ENCODE measurements around the gene SCFD2. TPM values are rescaled to one million over a fixed set of nuclear protein-coding genes. Genes with fewer than 3 reads are reported as not detected.
A peak's percentile ranks its signal among the peaks of the same experiment; 100 is the strongest.
"Not testable (repeated sequence)": the region's sequence is repeated elsewhere in the genome, so short reads cannot be mapped to it uniquely, and the experiment has no call there.

SCFD2 gene
- total RNA-seq, 1 experiment from 2014 or later, result 18.3 TPM

DNA sequence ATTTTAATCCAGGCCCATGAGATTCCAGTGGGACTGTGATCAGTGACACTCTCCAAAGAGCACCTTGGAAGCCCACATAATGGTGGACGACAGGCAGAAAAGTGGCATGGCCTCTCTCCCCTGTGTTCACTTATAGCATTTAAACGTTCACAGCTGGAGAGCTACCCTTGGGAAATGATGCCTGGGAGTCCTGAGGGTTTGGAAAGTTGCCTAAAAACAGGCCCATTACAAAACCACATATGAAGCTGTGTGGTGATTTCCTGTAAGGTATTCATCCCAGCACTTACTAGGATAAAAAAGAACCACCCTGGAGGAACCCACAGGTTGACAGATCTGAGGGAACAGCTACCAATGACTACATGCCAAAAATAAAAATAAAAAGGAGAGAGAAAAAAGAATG, 310.6 kb downstream of the SCFD2 start:
- peak; percentile 89 for DNase-seq (ENCODE audit: low read depth)

DNA sequence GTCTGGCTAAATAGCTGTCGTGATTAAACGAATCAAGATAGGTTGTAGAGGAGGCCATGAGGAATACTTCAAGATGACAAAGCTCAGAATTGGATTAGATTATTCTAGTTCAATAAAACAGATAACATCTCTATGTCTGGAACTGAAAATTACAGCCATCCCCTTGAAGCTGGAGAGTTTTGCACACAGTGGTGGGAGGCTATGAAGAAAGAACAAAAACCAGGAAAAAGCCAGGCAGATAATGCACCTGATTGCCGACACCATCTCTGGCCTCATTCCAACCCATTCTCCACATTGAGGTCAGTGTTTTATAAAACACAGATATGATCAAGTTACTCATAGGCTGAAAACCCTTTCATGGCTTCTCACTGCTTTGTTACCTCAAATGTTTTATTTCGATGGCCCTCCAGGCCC, 315.5 kb downstream of the SCFD2 start:
- peak; percentile 16 for DNase-seq (ENCODE audit: low read depth)

DNA sequence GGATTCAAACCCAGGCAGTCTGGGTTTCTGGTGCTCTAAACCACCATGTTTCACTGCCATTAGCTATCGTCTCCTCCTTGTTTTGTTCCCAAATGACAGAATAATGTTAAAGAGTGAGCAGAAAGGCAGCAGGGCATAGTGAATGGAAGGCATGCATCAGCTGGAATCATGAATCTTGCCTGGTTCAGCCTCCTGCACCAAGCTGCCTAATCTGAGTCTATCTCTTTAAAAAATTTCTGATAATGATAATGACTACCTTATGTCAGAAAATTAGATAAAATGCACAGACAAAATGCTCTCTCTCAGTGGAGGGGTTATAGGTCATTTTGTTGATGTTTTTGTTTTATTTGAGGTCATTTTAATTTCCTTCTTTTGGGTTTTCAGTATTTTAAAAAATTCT, 316.3 kb downstream of the SCFD2 start:
- DNase-seq (ENCODE audit: low read depth), result no peak

DNA sequence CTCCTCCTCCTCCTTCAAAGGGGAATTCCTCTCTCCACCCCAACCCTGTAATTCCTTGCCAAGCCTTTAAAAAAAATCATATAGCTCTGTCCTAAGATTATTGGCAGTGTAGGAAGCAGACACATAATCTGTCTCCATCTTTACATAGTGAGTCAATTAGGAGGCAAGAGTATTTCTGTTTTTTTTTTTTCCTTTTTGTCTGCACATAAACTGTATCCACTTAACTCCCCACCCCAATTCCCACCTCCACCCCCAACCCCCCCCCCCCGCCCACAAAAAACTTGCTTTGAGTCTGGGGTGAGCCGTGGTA, 321.3 kb downstream of the SCFD2 start:
- no peak for DNase-seq (ENCODE audit: low read depth)

DNA sequence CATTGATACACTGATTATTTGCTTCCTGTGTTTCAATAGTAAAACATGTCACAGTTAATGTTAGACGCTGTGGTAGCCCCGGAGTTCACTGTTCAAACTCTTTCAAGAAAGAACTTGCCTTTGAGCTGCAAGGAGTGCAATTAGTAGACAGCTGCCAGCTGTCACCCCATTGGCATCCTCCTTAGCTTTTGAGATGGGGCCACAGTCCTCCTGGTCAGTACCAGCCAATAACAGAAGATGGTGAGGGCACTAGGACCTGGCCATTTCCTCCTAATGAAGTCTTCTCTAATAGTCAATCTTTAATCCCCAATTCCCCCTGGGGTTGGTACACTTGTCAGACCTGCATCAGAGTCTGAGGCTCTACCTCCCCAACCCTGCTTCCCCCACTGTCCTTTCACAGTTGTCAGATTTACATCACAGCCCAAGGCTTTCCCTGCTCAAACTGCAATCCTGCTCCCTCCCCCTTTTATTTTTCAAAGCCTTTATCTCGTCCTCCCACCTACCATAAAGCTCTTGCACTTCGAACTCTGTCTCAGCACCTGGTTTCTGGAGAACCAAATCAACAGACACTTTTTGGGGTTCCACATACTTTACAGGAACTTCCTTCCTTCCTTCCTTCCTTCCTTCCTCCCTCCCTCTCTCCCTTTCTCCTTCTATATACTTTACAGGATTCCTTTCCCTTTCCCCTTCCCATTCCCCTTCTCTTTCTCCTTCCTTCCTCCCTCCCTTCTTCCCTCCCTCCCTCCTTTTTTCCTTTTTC, 321.8 kb downstream of the SCFD2 start:
- no peak for DNase-seq (ENCODE audit: low read depth)

DNA sequence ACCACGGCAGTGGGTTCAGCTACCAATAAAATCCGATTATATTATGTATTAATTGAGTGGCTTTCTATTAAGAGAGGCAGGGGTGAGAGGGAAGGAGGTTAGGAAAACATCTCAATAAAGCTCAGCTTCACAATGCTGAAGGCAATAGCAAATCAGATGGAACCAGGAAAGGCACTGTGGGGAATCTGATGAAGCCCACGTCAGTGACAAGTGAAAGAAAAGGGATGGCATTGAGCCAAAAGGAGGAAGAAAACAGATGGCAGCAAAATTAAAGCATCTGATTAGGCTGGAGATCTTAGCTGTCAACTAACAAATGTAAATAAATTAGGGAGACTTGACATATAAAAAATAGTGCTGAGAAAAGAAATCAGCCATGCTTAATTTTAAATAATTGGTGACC, 322.8 kb downstream of the SCFD2 start:
- no peak for DNase-seq (ENCODE audit: low read depth)

DNA sequence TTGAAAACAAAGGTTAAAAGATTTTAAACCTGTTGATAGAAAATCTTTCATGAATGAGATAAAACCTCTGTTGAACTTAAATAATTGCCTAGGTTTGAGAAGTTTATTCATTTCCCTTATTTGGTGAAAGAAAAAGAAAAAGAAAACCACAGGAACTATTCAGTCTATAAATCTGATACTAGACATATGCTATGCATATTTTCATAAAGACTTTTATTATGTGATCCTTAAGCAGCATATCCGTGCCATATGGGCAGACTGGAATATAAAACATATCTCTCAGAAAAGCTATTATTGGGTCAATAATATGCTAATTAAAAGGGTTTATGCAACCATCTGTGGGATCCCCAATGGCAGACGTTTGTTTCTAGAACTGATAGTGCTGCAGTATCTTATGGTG, 325.0 kb downstream of the SCFD2 start:
- DNase-seq (ENCODE audit: low read depth), result no peak

DNA sequence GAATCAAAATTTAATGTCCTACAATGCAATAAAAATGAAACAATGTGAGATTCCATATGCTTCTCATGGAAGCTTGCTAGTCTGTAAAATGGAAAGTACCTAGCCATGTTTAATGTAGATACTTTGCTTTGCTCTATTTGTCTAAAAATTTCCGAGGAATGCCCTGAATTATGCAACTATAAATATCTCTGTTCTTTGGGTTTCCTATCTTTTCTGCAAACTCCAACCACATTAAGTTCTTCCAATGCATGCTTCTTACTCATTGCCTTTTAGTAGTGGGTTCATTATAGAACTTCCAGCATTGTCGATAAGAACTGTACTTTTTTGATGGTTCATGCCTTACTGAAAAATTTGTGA, 325.4 kb downstream of the SCFD2 start:
- no peak for DNase-seq (ENCODE audit: low read depth)

DNA sequence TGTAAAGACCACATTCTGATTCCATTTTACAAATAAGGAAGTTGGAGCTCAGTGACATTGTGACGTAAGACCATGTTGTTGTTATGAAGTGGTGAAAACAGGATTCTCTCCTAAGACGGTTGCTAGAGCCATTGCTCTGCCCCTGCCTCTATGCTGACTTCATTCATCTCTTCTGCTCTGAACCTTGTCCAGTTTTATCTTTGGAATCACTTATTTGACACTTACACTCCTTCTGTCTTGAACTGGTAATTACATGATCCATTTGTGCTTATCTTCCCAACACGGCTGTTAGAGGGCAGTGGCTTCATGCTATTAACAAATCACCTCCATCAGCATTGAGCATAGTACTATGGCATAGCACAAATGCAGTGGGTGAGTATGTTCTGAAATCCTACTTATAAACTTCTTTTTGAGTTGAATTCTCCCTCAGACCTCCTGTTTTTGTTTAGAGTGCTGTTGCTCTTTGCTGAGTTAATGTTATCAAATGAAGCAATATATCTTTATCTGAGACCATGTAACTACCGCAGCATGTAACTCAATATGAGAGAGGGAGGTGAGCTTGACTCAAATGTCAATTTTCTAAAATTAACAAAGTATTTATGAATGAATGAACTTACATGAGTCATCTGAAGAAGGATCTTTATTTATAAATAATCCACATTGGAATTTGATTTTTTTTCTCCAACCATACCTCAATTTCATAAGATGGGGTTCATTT, 326.0 kb downstream of the SCFD2 start:
- no peak for DNase-seq (ENCODE audit: low read depth)

DNA sequence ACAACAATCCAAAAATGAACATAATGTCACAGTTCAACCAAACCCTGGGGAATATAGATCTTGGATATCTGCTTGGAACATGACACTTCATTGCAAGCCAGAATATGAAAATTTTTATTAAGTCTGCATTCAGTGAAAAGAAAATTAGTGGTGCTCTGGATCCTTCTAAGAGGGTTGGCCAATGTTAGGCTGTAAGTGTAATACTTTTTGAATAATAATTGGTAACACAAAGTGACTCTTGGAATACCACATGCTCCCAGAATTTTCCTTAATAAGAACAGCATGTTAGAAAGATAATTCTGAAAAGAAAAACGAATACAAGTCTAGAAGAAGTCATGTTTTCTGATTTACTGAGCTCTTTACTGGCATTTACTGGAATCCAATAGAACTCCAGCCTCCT, 328.0 kb downstream of the SCFD2 start:
- no peak for DNase-seq (ENCODE audit: low read depth)

DNA sequence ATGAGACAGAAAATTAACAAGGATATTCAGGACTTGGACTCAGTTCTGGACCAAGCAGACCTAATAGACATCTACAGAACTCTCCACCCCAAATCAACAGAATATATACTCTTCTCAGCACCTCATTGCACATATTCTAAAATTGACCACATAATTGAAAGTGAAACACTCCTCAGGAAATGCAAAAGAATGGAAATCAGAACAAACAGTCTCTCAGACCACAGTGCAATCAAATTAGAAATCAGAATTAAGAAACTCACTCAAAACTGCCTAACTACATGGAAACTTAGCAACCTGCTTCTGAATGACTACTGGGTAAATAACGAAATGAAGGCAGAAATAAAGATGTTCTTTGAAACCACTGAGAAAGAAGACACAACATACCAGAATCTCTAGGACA, 333.0 kb downstream of the SCFD2 start:
- DNase-seq (ENCODE audit: low read depth), result not testable (repeated sequence)

DNA sequence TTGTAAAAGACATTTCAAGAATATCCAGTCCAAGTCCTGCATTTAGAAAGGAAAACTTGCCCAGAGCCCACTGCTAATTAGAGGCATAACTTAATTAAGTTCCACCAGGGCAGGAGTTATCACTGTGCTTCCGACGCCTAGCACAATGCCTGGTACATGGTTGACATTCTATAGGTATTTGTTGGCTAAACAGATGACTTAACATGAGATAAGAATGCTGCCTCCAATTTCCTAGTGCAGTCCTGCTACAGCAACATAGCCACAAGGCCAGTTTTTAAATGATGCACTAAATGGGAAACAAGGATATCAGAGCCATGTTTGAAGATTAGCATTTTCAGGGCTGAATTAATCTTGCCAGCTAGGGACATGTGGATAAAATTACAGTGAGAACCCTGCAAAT, 339.6 kb downstream of the SCFD2 start:
- DNase-seq (ENCODE audit: low read depth), result no peak

DNA sequence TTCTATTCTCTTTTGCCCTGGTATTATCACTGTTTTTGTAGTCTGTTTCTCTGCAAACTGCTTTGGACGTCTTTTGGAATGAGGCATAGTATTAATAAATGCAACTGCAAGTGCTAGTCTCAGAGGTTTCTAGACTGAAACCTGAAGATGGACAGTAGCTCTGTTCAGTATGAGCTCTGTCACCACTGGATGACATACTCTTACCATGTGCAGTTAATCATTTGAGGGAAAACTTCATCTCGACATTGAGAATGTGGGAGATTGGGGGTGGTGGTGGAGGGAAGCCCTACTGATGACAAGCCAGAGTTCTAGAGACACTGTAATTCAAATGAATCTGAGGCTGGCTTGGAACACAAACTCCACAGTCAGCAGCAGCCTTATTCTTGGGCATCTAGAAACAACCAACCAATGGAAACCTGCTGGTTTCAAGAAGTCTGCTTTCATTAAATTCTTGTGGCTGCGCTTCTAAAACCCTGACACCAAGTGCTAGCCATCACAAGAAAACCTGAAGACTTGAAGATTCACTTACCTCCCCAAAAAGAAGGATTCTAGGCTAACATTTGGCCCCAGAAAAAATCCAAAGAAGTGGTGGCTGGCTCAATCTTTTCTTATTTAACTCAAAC, 342.1 kb downstream of the SCFD2 start:
- no peak for DNase-seq (ENCODE audit: low read depth)

DNA sequence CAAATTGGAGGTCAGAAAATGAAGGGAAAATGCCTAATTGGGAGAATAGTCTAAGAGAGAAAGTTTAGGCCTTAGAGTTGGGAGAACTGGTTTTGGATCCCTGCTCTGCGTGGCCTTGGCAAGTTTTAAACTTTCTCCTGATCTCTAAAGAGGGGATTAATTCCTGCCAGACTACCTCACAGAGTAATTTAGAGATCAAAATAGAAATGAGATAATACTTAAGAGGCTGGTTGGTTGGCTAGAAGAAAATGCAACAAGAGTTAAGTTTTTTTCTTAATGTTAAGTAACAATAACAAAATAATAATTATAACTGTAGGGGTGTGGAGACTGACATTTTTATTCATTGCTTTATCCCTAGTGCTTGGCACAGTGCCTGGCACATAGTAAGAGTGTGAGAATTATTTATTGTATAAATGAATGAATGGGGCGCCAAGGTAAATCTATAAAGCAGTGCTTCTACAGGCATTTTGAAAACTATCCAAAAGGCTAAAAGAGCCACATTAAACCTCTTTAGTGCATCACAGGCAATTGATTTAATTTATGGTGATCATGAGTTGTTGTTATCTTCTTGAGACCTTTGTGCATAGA, 343.3 kb downstream of the SCFD2 start:
- DNase-seq (ENCODE audit: low read depth), result no peak

DNA sequence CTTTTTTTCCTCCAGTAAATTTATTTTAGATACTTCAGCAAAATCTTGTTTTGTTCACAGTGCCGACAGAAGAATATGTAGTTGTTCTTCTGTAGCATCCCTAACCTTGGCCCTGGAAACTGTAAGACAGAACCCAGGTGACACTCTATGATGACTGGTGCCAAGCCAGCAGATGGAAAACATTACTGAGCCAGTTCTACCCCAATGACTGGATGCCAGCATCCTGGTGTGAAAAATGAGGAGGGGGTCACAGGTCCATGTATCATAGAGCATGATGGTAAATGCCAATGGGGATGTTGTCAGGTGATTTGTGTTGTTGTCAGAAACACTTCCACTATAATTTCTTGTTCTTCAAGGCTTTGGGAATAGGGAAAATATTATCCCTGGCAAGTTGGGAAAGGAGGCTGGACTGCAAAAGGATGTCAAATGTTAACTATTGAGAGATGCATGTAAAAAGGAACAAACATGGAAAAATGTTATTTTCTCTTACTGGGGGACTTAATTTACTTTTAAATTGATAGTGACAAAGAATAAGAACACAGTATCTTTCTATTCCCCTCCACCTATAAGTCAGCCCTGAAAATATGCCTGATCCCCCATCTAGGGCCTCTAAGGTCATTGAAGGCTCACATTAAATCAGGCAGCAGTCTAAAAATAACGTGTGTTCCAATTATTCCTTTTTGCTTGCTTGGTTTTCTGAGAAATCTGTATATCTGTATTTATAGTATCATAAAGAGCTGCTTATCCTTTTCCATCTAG, 343.9 kb downstream of the SCFD2 start:
- no peak for DNase-seq (ENCODE audit: low read depth)

DNA sequence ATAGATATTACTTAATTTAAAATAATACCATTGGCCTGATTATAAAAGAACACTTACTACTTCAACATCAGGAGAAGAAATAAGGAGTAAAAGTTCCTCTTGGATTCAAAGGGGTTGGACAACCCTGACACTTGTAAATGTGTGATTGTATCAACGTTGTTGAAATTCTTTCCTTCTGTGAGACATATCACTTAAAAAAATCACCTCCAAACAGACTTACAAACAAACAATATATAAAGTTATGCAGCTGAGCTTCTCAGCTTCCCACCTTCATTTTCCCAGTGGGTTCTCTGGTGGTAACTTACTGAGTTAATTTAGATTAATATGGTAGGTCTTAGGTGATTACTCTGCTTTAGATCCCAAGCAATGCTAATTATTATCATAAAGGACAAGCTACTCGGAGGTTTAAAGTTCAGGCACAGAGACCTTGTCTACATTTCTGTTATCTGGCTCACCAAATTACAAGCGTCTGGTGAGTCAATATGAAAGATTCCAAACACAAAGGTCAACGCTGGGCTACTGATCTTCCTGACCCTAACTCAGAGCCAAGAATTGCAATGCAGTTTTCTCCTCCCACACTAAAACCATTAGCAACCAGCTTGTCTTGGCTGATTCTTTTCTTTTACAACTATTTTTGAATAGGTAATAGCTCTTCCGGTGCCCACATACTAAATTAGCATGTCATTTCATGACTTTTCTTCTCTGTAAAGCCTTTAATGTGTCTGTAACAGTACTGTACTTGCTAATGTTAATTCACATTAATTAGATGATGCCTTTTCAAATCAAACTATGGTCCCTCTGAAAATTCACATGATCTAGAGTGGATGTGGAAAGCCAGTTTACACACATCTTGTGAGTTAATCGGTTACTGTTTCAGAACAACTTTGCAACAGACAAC, 346.1 kb downstream of the SCFD2 start:
- DNase-seq (ENCODE audit: low read depth), result peak; percentile 74

DNA sequence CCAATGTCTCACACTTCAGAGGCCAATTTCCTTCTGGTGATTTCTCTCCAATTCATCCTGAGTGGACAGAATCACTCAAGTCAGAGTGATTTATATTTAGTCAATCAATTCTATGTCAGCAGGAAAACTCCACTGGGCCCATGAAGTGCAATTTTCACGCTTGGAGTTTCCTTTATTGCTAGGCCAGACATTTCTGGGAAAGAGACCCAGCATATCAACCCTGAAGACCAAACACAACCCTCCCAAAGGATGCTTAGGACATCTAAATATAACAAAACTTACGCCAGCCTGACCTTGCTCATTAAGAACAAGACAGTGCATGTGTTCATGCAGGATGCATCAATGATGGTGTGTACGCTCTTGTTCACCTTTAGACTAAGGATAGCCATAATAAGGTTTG, 347.4 kb downstream of the SCFD2 start:
- no peak for DNase-seq (ENCODE audit: low read depth)

DNA sequence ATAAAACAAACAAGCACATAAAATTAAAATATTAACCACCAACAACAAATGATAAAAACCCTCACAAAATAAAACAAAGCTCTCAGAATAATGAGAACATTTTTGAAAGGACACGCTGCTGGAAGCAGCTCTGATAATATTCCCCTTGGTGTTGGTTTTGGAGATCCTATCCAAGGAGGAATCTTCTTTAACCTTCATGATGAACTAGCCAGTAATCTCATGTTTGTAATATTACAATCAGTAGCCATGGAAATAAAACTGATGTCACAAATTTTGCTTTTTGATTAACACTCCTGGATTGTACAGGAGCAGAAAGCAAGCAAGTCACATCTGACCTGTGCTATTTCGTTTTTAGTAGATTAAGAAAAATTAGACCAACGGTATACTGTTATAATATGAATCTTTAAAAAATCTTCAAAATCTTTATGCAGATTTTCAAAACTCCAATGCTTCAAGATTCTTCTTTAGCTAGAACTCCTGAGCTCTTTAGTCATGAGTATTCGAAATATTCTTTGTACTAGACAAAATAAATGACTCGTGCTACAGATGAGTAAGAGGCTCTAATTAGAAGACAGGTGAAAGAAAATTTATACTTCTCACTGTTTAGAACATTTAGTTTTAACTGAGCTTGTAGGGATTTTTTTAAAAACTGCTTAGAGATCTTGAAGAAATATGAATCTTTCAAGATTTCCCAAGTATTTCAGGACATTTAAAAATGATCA, 349.6 kb downstream of the SCFD2 start:
- peak; percentile 4 for DNase-seq (ENCODE audit: low read depth)

DNA sequence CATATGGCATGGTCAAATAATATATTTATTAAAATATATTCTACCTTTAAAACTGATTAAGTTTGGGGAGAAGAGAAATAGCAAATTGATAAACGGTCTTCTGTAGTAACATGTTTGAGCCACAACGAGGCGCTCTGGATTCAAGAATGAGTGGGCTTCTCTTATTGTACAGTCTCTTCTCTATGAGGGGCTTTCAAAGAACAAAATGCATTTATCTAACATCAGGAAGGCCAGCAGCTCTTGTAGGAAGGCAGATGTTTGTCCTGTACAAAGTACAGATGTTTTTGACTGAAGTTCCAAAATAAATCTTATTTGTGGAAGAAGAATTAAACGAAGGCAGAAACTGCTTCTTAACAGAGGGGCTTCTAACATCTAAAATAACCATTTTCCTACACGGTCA, 350.2 kb downstream of the SCFD2 start:
- no peak for DNase-seq (ENCODE audit: low read depth)

DNA sequence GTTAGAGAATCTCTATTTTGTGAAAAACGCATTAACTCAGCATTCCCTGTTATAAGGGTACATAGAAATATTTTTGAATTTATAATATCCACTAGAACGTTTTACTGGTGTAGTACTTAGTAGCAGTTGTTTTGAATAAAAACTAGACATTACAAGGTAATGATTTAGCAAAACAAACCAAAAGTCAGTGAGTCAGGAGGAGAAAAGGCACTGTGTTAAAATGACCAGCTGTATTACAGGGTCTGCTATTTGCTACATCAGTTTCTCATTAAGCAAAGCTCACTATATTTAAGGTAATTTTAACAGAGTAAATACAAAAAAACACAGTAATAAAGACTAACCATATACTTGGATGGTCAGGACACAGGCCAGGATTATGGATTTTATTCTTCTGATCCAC, 351.0 kb downstream of the SCFD2 start:
- DNase-seq (ENCODE audit: low read depth), result no peak
